Measurements from ENCODE around the gene TTF1. TPM values are rescaled to one million over a fixed set of nuclear protein-coding genes. Genes with fewer than 3 reads are reported as not detected.

TTF1 gene
- total and polyA plus RNA-seq, 11 donors: 13.0 to 25.2 (median 16.8) TPM

GRCh38 chr9:132413926-132414325 is 7.3 kb upstream of the TTF1 start:
- 65 to 76% (median 70%) methylated on average over 5 of the region's 5 CpGs for WGBS, 4 donors
- intact Hi-C loops (cut with DNase I): loop anchor here (2.0 to 10.0 kb wide), 11 partner anchors 91 to 558 kb away; partner anchors contain the start of genes DDX31 (in 1 of the 10) and GTF3C4 (in 1 of the 10)
- no peak for ATAC-seq

GRCh38 chr9:132412089-132412488 is 5.4 kb upstream of the TTF1 start:
- 17 to 30% (median 25%) methylated on average over 8 of the region's 8 CpGs for WGBS, 4 donors
- peak; percentile 29 to 60 (median 47) for TF ChIP-seq CTCF (IDR thresholded peaks at IDR 0.05)
- no peak for TF ChIP-seq POLR2A (IDR thresholded peaks at IDR 0.05)
- Histone ChIP-seq H3K27ac (no peak overlapping the region), H3K4me1 (peaks cover 0 to 41% (median 23%) of the 10 kb centered on the region in 12 donors), H3K27me3 (peaks cover 0 to 69% (median 40%) of the 10 kb centered on the region in 9 donors), H3K36me3 (no peaks in the 10 kb centered on the region), H3K4me3 (no peak overlapping the region), H3K9me3 (no peaks in the 10 kb centered on the region)
- intact Hi-C loops (cut with DNase I): loop anchor here (2.0 to 10.0 kb wide), 11 partner anchors 93 to 560 kb away; partner anchors contain the start of genes DDX31 (in 1 of the 10) and GTF3C4 (in 1 of the 10)
- no peak for DNase-seq
- ATAC-seq: no peak

More at GRCh38 chr9:132413926-132414325, 7.3 kb upstream of the TTF1 start:
- no peak for DNase-seq
- H3K4me1 ChIP-seq: peaks cover 0 to 26% (median 19%) of the 10 kb centered on the region in 12 donors
- H3K27me3 ChIP-seq: peaks cover 0 to 85% (median 40%) of the 10 kb centered on the region in 9 donors
- H3K9me3 ChIP-seq: no peaks in the 10 kb centered on the region
- no peaks in the 10 kb centered on the region for H3K36me3 ChIP-seq
- no peak for TF ChIP-seq CTCF (IDR thresholded peaks at IDR 0.05)
- no peak for TF ChIP-seq POLR2A (IDR thresholded peaks at IDR 0.05)
- H3K27ac ChIP-seq: no peak overlapping the region
- H3K4me3 ChIP-seq: no peak overlapping the region

- peak; percentile 27 to 70 (median 61) for TF ChIP-seq CTCF (IDR thresholded peaks at IDR 0.05)
- no peak for TF ChIP-seq POLR2A (IDR thresholded peaks at IDR 0.05)
- 2 to 4% (median 2%) methylated on average over 20 of the region's 20 CpGs for WGBS, 4 donors
- Histone ChIP-seq H3K36me3 (no peaks in the 10 kb centered on the region), H3K27ac (no peak overlapping the region), H3K4me1 (peaks cover 0 to 48% (median 26%) of the 10 kb centered on the region in 12 donors), H3K27me3 (peaks cover 0 to 69% (median 40%) of the 10 kb centered on the region in 9 donors), H3K9me3 (no peaks in the 10 kb centered on the region), H3K4me3 (peak overlapping the region in 8 of 12 donors; percentile 54 to 69 (median 57))
- intact Hi-C loops (cut with DNase I): loop anchor here (1.0 to 10.0 kb wide), 15 partner anchors 94 to 561 kb away; partner anchors contain the start of genes DDX31 (in 1 of the 10) and GTF3C4 (in 1 of the 10)
- peak in 3 of 4 donors; percentile 21 to 41 (median 29) for ATAC-seq
- DNase-seq: peak in 2 of 5 donors; percentile 38 to 50
Measured at GRCh38 chr9:132411091-132411508, 4.5 kb upstream of the TTF1 start.

DNA sequence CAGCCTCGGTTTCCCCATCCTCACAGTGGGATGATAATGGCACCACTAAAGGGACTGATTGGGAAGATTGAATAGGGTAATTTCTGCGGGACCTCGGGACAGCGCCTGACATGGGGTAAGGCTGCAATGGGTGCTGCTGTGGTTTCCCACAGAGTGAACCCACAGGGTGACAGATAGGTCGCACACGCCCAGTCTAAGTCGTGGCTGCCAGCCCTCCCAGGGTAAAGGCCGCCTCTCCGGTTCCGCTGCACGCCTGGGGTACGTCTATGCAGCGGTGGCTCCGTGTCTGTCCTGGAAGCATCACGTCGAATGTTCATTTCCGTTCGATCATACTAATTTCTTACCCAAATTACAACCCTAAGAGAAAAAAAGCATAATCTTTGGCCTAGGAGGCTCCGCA is 4.0 kb upstream of the TTF1 start:
- ATAC-seq (peak in 2 of 4 donors; percentile 5 to 7), DNase-seq (no peak)
- Histone ChIP-seq H3K4me3 (peak overlapping the region; percentile 45 to 69 (median 54)), H3K36me3 (no peaks in the 10 kb centered on the region), H3K27ac (peak overlapping the region in 2 of 12 donors; percentile 80), H3K27me3 (peaks cover 0 to 65% (median 37%) of the 10 kb centered on the region in 9 donors), H3K9me3 (no peaks in the 10 kb centered on the region), H3K4me1 (peaks cover 0 to 53% (median 31%) of the 10 kb centered on the region in 12 donors)
- TF ChIP-seq CTCF (IDR thresholded peaks at IDR 0.05): no peak
- no peak for TF ChIP-seq POLR2A (IDR thresholded peaks at IDR 0.05)
- intact Hi-C loops (cut with DNase I): loop anchor here (1.0 to 10.0 kb wide), 15 partner anchors 94 to 562 kb away; partner anchors contain the start of genes DDX31 (in 1 of the 10) and GTF3C4 (in 1 of the 10)
- 19 to 23% (median 20%) methylated on average over 11 to 19 of the region's 19 CpGs for WGBS, 4 donors
